22Rv1 (cell line): Measurements from ENCODE around the gene RSBN1L.

Experiments
- H3K27ac ChIP-seq: fragments of 450-650 bp; 2 replicates; pipeline ENCODE4 v1.5.1; 2017
- CTCF ChIP-seq: fragments of 450-650 bp; IDR thresholded peaks from 2 replicates; pipeline ENCODE4 v1.5.1; 2017; ENCODE audit warnings: mild to moderate bottlenecking
- ZFX ChIP-seq: fragments of 450-650 bp; IDR thresholded peaks from 2 replicates; pipeline ENCODE4 v1.6.1; 2017; ENCODE audit warnings: antibody characterized with exemption, borderline replicate concordance

Gene RSBN1L

GRCh38 chr7:77687747-77688144, 8.5 kb upstream of the RSBN1L start:
- no peak overlapping the region for H3K27ac ChIP-seq
- TF ChIP-seq CTCF (no peak), ZFX (no peak)

GRCh38 chr7:77690289-77690688, 6.0 kb upstream of the RSBN1L start:
- TF ChIP-seq ZFX (no peak), CTCF (no peak)
- H3K27ac ChIP-seq, result no peak overlapping the region

- TF ChIP-seq CTCF (no peak), ZFX (no peak)
- peak overlapping the region; percentile 41 for H3K27ac ChIP-seq
Observed at GRCh38 chr7:77691892-77692491, 4.3 kb upstream of the RSBN1L start.

DNA sequence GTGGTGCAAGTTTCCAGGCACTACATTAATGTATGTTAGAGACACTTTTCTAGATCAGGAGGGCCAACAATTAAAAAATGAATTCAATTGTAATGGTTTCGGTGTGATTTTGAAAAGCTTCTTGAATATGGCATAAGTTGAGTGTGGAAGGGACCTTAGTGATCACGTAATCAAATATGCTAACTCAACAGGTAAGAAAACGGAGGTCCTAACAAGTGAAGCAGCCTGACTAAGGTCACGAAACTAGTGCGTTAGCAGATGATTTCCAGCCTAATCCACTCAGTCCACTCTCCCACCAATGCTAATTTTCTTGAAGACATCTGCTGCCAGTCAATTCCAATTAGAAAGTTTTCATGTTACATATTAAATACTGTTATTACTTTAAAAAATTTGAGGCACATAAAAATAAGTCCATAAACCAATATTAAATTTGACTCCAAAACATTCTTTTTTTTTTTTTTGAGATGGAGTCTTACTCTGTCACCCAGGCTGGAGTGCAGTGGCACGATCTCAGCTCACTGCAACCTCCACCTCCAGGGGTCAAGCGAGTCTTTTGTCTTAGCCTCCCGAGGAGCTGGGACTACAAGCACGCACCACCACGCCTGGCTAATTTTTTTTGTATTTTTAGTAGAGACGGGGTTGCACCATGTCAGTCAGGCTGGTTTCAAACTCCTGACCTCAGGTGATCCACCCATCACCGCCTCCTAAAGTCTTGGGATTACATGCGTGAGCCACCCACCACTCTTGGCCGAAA, 2.3 kb upstream of the RSBN1L start:
- H3K27ac ChIP-seq, result no peak overlapping the region
- TF ChIP-seq ZFX (no peak), CTCF (no peak)

DNA sequence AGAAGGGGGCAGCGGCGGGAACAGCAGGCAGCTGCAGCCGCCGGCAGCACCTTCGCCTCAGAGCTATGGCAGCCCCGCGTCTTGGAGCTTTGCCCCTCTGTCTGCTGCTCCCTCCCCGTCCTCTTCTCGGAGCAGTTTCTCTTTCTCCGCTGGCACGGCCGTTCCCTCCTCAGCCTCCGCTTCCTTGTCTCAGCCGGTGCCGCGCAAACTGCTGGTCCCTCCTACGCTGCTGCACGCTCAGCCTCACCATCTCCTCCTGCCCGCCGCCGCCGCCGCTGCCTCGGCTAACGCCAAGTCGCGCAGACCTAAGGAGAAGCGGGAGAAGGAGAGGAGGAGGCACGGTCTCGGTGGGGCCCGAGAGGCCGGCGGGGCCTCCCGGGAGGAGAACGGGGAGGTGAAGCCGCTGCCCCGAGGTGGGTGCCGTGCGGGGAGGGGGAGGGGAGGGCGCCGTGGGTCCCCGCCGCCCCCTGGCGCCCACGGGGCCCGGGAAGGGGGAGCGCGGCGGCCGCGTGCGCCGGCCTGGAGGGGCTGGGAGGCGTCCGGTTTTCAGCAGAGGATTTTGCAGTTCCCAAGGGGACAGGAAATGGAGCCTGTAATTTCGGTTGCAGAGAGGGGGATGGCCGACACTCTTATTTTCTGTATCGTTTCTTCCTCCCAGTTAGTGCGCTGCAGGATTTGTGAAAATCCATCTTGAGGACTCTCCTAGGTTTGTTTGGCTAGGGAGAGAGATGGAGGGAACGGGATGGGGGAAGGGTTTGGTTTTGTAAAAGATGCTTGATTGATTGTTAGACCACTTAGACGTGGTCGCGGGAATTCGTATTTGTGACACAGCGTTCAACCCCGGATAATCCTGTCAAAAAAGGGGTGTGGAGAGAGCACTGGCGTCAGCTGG, 630 bp downstream of the RSBN1L start:
- TF ChIP-seq CTCF (no peak; the same call in 1 of the 2 replicates), ZFX (no peak)
- peak overlapping the region; percentile 81 for H3K27ac ChIP-seq

DNA sequence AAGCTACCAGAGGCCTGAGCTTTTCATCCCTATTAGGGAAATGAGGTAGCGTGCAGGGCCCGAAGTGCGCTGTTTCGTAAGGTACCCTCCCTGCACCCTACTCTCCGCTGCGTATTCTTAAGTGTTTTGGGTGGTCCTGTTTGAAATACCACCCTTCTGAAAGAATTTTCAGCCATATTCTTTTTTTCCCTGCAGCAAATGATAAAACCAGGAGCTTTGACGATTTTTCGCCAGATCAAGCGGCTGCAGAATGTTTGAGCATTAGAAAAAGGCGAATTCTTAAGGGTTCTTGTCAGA, 1.2 kb downstream of the RSBN1L start:
- peak overlapping the region; percentile 81 for H3K27ac ChIP-seq
- TF ChIP-seq ZFX (no peak), CTCF (no peak)

GRCh38 chr7:77698042-77698625, 1.9 kb downstream of the RSBN1L start:
- H3K27ac ChIP-seq, result no peak overlapping the region
- TF ChIP-seq CTCF (no peak), ZFX (no peak)
